GM10847 (cell line): Measurements from ENCODE around the gene KRT78.

Experiments
- POLR2A ChIP-seq: IDR thresholded peaks from 2 replicates; pipeline ENCODE4 v1.6.1; 2011; ENCODE audit not compliant: insufficient read length; ENCODE audit errors: extremely low read depth

Gene KRT78

DNA sequence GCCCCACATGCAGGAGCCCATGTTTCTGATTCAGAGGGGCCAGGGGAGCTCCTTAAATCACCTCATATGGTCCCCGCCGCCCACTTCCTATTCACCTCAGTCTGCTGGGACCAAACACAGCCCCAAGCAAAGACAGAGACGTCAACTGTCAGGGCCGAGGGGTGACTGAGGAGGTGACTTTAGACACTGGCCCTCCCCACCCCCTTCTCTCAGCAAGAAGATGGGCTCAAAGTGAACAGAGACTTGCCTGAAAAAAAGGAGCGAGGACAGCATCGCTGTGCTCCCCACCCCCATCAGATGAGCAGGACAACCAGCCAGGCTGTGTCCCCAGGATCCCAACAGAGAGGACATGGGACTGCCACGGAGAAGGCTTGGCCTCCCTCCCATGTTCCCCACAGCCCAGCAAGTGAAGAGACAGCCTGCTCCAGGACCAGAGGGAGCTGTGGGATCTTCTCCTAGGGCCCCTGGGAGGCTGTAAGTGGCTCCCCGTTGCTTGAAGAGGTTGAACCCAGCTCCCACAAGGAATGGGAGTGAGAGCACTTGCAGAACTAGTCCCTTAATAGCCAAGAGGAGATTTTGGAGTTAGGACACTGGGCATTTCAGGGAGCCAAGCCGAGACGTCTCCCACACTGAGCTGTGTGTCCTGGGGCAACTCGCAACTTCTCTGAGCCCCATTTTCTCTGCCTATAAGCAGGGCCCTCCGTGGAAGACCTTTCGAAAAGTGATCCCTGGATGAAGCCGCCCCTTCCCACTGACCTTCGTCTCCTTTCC is 13.3 kb downstream of the KRT78 start:
- TF ChIP-seq POLR2A: no peak

DNA sequence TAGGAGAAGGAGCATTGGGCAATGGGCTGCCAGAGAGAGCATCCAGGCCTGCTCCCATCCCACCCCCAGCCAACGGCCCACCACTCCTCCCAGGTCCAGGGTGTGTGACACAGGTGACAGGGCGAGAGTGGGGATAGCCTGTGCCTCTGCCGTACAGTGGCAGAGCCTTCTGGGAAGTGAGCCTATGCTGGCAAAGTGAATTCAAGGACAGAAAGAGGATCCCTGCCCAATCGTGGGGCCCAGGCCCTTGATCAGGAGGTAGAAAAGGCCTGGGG is 14.1 kb downstream of the KRT78 start:
- TF ChIP-seq POLR2A: no peak

DNA sequence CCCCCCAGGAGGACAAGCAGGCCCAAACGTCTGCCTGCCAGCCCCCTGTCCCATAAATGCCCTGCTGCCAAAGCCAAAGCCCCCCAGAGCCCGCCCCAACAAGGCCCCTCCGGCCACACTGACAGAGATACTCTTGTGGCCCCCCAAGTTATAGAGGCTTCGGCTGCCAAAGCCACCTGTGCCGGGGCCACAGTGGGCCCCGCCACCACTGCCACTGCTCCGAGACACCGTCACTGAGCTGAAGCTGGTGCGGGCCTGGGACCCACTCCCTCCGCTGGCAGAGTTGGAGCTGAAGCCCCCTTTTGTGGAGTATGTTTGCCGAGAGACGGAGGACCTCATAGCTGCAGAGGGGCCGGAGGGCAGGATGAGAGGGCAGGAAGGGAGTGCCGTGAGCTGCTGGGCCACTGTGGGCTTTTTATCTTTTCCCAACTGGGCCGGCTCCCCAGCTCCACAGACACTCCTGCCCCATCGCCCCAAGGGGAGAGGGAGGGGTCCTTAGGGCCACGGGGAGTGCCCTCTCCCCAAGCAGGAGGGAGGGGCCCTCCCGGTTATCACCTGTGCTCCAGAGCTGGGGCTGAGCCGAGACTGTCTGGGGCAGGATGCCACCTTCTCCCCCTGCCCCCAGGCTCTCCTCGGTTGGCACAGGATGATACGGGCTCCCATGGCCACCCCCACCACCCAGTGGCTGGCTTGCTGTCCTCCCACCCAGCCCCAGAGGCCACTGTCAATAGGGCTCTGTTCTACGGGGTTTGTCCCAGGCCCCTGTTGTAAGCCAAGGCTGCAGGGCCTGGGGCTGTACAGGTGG is 14.7 kb downstream of the KRT78 start, which contains the start of gene KRT79:
Gene KRT79, minus strand, starts transcription at position 390 of the 805 bp plus-strand sequence. Its CDS starts 51 bp downstream, at position 339.
- TF ChIP-seq POLR2A: no peak

DNA sequence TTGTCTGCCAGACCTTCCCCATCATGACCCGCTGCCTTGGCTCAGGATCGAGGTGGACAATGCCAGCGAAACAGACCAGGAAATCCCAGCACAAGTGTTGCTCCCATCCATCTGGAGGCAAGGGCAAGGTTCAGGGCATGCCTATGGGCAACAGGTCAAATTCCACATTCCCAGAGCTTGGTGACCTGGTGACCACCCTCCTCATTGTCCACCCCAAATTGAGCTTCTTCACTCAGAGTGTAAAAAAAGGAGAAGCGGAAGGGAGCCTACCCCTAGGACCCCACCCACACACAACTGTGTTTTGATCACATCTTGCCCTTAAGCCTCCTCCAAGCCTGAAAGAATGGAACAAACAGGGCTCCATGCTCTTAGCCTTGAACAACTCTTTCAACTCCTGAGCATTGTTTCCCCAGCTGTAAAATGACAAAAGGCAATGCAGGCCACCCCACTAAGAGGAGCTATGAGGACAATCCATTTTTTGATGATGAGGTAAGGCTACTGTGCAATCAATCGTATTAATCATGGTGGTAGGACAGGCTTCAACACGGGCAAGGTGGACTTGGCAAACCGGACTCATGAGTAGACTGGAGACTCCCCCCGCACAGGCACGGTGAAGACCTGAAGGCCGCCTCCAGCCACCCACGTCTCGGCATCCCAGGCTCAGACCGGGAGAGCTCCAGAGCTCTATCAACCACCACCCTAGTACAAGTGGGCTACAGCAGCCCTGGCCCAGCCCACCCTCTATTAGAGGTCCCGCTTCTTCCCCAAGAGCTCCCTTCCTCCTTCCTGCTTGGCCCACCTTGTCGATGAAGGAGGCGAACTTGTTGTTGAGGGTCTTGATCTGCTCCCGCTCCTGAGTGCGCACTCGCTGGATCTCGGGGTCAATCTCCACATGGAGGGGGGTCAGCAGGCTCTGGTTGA is 15.5 kb downstream of the KRT78 start:
- no peak for TF ChIP-seq POLR2A

DNA sequence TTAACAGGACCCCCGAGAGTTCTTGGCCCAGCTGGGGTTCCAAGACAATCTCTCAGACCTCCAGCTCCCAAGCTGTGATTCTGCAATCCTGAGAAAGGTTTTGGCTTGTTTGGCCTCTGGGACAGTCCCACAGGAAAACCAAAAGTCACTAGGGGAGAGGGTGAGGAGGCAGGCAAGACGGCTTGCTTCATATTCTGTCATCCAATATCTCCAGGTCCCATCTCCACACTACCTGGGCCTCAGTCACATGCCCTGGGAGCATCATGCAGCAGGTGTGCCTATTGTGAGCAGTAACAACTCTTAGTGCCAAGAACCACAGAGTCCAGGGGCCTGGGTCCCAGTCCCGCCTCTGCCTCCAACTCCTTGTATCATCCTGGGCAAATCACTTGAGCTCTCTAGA is 16.3 kb downstream of the KRT78 start:
- TF ChIP-seq POLR2A: no peak

DNA sequence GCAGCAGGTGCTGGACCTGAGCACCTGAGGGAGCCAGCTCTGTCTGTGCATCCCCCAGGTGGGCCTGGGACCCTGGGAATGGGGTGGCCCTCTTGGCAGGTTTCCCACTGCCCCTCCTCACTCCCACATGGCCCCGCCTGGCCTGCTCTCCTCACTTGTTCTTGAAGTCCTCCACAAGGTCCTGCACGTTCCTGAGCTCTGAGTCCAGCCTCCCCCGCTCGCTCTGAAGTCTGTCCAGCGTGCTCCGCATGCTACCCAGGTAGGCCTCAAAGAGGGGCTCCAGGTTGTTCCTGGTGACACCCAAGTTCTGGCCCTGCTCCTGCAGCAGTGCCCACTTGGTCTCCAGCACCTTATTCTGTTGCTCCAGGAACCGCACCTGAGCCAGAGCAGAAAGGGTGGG is 17.5 kb downstream of the KRT78 start:
- TF ChIP-seq POLR2A: no peak

DNA sequence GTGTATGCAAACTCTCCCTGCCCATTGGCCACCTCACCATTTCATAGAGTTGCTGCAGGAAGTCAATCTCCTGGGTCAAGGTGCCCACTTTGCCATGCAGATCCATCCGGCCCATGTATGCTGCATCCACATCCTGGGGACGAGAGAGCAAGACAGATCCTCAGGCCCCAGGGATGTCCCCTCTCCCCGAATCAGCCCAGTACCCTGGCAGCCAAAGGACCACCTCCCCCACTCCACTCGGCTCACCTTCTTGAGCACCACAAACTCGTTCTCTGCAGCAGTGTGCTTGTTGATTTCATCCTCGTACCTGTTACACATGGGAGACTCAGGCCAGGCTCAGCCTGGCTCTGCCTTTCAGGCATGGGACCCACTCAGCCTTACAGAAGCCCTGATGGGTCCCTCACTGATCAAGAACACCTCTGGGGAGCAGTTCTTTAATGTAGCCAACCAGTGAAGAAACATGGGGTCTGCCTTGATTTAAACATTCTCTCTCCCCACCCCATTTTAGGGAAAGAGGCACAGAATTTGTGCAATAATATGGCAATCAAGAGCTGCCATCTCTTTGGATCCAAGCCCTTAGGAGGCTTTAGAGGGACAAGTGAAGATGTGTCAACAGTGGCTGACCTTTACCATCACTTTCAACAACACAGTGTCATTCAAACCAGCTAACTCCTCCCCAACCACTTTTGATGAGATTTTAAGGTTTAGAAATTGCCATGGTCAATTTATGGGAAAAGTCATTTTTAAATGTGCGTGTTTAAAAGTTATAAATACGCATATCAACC is 18.6 kb downstream of the KRT78 start:
- no peak for TF ChIP-seq POLR2A

DNA sequence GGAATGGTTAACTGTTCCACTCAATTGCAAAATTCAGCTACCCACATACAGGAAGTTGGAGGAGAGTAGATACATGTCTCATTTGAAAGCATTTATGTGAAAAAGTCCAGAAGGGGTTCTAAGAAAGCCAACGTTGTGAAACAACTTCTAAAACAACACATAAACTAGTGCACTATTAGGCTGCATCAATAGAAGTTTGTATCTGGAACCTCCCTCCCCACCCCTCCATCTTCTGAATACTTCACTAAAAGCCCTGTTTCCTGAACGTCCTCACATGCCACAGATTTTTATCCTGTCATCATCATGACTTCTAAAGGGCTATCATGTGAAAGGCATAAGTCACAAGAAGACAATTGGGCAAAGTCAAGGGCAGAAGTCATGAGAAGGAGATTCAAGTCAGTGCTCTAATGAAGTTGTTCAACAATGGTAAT is 20.2 kb downstream of the KRT78 start:
- no peak for TF ChIP-seq POLR2A

DNA sequence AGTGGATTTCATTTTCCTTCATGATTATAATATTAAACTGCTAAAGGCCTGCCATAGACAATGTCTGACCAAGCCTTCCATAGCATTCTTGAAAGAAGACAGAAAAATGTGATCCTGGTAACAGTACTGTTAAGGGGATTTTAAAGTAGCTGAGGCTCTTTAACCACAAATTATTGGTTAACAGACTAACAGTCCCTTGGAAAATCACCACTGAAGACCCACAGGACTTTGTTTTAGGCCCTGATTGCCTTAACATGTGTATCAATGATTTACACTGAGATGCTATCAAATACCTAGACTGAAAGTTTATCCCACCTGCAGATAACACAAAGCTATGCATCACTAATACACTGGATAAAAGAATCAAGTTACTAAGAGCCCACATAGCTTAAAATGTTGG is 20.6 kb downstream of the KRT78 start:
- TF ChIP-seq POLR2A: no peak

DNA sequence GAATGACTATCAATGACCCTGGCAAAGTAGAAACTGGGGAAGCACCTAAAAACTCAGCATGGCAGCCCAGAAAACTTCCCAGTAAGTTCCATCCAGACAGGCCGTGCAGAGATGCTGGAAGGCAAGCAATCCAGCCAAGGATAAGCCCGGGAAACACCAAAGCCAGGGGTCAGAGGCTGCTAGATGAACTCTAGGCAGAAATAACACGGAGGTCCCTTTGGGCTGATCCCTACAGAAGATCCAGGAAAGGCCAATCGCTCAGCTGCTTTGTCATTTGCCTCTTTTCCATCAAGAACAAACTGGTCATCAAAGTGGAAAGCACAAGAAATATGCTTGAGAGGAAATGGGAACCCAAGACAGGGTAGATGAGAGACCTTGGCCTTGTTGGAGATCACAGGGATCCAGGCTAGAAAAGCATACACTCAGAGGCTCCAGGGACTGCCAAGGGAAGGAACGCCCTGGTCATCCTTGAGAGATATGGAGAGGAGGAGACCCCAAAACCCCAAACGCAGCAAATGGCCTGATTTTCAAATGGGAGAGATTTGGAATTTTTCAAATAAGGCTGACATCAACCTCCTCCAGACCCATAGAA is 21.2 kb downstream of the KRT78 start:
- TF ChIP-seq POLR2A: no peak

DNA sequence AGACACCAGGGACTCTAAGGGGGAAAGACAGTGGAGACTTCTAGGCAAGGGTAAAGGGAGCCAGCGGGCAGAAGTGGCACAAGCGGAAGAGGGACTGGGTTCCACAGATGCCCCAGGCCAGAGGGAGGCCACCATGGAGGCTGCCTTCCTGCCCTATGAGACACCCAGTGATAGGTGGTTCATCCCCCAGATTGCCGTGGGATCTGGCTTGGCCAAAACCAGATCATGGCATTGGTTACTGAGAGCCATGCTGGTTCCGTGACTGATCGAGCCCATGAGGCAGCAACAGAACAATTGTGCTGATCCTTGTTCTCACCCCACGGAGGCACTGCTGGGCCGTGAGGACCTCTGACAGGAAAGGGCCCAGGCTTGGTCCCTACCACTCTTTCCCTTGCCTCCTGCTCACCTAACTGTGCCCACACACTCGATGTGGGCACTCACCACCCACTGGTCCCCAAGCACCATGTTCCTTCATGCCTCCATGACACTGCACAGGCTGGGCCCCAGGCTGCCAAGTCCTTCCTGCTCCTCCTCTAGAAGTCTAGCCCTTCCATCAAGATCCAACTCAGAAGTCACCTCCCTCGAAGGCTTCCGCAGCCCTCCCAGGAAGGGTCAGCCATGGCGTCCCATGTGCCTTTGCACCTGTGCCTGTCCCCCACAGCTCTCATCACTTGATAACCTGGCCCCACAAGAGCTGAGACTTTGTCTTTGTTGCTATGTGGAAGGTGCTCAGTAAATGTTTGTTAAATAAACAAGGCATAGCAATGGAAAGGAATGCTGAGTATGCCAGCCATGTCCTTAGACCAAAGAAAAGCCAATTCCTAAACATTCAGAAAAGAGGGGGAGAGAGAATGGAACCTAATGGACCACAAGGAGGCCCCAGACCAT is 21.9 kb downstream of the KRT78 start:
- no peak for TF ChIP-seq POLR2A

DNA sequence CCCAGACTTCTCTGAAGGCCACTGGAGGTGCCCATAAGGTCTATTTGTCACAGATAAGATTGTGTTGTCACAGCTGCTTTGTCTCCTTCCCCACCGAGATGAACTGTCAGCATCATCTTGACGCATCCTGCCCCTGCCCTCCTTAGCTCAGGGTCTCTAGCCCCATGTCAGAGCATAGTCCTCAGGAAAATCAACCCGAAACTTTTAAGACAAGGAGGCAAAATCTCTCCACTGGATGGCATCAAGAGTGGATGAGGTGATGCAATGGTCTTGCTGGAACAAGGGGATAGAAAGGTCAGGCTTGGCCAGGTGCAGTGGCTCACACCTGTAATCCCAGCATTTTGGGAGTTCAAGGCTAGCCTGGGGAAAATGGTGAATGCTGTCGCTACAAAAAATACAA is 22.8 kb downstream of the KRT78 start:
- no peak for TF ChIP-seq POLR2A

DNA sequence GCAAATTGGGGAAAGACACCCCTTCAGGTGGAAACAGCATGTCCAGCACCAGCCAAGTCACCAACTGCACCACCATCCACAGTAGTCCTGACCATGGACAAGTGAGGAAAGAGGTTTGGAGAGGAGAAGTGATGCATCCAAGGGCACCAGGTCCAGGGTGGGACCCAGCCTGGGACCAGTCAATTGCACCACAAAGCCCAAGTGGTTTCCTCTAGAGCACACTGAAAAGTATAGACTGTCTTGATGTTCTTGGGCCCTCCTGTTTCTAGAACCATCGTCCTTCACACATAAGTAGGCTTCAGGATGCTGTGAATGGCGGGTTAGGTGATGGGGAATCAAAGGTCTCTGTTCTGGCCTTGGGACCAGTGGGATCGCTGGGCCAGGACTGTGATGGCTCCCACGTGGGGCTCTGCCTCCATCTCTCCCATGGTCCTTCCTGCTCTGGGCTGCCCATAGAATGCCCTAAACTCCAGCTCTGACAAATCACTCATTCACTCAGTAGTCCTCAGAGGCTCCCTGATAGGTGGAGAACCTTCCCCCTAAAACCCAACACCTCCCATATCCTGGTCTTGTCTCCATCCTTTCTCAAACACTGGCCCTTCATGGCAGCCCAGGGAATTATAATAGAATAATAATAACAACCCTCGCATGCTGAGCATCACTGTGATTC is 23.9 kb downstream of the KRT78 start:
- TF ChIP-seq POLR2A: no peak
